Measurements from ENCODE around the gene BRAF. TPM values are rescaled to one million over a fixed set of nuclear protein-coding genes. Genes with fewer than 3 reads are reported as not detected.
"Not testable (repeated sequence)": the region's sequence is repeated elsewhere in the genome, so short reads cannot be mapped to it uniquely, and the experiment has no call there.

Gene BRAF
- total RNA-seq, 1 donor from 2014 or later, result 77.2 TPM

GRCh38 chr7:140877249-140877524 lies 47.5 kb downstream of the BRAF start:
- DNase-seq (ENCODE audit: low spot score), result no peak

DNA sequence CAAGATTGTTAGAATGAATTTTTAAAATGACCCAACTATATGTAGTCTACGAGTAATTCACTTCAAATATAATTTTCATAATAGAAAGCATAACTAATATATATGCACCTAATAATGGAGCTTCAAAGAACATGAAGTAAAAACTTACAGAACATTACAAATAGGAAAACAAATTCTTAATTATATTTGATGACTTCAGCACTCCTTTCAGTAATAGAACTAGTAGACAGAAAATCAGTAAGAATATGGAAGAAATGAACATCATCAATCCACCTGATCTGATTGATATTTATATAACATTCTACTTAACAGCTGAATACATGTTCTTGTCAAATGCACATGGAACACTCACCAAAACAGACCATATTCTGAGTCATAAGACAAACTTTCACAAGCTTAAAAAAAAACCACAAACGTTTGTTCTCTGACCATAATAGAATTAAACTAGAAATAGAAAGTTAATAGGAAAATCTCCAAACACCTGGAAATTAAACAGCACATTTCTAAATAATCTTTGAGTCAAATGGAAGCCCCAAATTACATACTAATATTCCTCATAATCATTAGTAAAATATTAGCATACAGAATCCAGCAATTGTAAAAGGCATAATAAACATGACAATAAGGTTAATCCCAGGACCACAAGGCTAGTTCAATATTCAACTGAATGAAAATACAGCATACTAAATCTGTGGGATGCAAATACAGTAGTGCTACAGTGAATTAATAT lies 48.0 kb downstream of the BRAF start:
- no peak for DNase-seq (ENCODE audit: low spot score)

GRCh38 chr7:140873434-140873833 lies 51.3 kb downstream of the BRAF start:
- no peak for DNase-seq (ENCODE audit: low spot score)

DNA sequence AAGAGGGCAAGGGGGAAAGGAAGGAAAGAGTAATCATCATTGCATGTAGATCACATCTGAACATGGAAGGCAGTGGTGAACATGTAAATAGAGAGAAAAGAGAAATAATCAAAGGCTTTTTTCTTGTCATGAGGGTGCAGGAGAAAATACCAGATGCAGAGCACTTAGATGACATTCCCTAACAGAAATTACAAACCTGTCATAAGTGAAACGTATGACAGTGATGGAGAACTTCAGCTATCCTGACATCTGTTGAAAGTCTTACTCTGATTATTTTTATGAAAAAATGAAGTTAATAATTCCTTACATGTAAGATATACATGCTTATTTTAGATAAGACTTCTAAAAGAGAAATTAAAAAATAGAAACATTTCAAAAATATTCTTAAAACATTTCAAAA lies 54.7 kb downstream of the BRAF start:
- no peak for DNase-seq (ENCODE audit: low spot score)

DNA sequence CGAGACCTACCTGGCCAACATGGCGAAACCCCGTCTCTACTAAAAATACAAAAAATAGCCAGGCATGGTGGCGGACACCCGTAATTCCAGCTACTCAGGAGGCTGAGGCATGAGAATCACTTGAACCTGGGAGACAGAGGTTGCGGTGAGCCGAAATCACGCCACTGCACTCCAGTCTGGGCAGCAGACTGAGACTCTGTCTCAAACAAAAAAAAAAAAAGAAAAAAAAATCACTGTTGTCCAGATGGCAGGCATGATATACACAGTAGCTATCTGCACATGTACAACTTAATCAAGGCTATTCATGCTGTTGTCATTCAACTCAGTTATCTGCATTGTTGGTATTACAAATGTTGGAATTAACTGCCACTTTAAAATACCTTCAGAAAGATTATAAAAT lies 55.3 kb downstream of the BRAF start:
- DNase-seq (ENCODE audit: low spot score), result no peak

DNA sequence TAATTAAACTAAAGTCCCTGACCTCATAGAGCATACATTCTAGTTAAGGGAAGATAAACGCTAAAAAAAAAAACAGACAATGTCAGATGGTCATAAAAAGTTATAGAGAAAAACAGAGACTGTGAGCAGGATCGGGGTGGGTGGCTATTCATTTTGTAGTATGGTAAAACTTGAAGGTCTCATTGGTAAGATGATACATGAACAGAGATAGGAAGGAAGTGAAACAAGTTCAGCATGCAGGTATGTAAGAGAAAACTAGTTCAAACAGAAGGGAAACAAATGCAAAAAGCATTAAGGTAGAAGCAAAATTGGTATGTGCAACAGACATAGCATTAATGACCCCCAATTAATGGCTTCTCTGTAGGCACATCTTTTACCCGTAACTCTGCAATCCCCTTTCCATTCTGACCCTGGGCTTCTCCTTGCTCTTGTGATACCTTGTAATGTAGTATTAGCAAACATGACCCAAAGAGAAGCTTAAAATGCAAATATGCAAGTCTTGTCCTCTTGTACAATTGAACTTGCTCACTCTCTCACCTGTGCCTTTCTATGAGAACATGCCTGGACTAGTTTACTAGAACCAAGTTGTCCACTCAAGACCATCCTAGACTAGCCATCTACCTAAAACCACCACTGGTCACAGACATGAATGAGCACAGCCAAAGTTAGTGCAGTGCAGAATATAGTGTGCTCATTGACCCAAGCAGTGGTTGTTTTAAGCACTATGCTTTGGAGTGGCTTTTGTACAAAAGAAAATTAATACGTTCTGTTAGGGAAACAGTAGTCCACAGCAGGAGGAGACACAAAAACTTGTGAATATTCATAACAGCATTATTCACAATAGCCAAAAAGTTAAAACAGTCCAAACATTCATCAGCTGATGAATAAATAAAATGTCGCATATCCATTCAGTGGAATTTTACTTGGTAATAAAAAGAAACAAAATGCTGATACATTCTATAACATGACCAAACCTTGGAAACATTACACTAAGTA lies 57.0 kb downstream of the BRAF start:
- no peak for DNase-seq (ENCODE audit: low spot score)

GRCh38 chr7:140866926-140867325 lies 57.8 kb downstream of the BRAF start:
- DNase-seq (ENCODE audit: low spot score), result no peak

DNA sequence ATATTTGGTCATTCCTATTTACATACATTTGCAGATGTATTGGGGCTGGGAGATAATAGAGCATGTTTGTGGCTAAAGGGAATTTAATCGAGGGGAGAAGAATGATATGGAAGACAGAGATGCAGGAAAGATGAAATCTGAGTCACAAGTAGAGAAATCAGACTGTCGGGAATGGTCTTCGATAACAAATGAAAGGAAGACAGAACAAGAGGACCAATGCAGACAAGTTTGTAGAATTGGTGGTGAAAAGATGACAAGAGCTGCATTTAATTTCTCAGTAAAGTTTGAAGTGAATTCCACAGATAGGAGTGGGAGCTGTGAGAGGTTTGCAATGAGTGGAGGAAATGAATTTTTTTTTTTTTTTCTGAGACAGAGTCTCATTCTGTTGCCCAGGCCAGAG lies 60.0 kb downstream of the BRAF start:
- no peak for DNase-seq (ENCODE audit: low spot score)

GRCh38 chr7:140863867-140864266 lies 60.9 kb downstream of the BRAF start:
- no peak for DNase-seq (ENCODE audit: low spot score)

- no peak for DNase-seq (ENCODE audit: low spot score)
Observed at GRCh38 chr7:140863184-140863583, 61.5 kb downstream of the BRAF start.

DNA sequence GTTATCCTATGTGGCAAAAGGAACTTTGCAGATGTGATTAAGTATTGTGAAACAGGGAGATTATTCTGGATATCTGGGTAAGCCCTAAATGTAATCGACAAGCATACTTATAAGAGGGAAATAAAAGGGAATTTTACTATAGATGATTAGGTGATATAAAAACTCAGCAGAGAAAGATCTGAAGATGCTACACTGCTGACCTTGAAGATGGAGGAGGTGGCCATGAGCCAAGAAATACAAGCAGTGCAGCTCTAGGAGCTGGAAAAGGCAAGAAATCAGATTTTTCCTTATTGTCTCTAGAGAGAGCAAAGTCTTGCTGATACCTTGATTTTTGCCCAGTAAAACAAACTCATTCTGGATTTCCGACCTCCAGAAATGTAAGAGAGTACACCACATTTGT lies 67.7 kb downstream of the BRAF start:
- DNase-seq (ENCODE audit: low spot score), result no peak

- DNase-seq (ENCODE audit: low spot score), result no peak
Observed at GRCh38 chr7:140841166-140841715, 83.5 kb downstream of the BRAF start.

DNA sequence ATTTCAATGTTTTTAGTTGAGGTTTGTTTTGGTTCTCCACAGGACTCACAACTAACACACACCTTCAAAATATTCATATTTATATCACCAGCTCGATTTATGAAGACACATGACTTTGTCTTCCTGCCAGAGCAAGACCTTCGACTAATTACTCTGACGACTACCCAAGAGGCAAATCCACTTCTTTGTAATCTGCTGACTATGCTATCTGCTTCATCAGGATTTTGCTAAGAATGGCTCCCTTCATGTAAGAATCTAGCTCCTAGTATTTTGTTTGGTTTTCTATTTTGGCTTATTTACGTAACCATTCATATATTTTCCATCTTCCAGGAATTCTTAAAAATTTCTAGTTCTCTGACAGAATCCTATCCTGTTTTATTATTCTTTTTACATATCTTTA lies 93.0 kb downstream of the BRAF start:
- DNase-seq (ENCODE audit: low spot score), result no peak

DNA sequence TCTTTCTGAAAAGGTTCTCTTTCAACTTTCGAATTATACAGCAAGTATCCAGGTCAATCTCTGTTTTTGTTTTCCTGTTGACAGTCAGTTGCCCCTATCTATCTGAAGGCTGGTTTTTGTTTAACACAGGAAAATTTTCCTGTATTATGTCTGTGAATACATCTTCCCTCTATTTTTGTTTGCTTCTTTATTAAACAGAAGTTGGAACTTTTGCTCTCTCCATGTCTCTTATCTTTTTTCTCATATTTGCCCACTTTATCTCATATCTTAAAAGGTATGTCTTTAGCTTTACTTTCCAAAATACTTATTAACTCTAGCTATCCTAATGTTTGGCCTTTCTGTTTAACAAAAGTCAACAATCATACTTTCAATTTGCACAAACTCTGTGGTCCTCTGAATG lies 95.0 kb downstream of the BRAF start:
- no peak for DNase-seq (ENCODE audit: low spot score)

DNA sequence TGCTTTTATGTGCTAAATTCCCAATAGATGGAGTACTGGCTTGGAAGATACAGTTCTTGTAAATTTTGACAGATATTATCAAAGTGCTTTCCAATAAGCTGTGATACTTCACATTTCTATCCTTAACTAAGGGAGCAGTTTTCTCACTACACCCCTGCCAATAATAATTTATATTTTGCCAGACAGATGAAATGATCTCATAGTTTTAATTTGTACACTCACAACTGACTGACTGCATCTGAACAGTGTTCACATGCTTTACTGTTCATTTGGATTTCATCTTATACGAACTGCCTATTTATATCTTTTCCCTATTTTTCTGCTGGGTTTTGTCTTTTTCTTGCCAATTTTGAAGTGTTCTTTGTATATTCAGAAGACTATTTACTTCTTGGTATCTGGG lies 96.0 kb downstream of the BRAF start:
- DNase-seq (ENCODE audit: low spot score), result no peak

DNA sequence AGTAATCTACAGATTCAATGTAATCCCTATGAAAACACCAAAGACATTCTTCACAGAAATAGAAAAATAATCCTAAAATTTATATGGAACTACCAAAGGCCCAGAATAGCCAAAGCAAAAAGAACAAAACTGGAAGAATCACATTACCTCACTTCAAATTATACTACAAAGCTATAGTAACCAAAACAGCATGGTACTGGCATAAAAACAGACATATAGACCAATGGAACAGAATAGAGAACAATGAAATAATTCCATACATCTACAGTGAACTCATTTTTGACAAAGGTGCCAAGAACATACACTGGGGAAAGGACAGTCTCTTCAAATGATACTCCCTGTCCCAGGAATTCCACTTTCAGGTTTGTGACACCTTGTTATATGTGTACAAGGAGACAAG lies 107.3 kb downstream of the BRAF start:
- not testable (repeated sequence) for DNase-seq (ENCODE audit: low spot score)

- DNase-seq (ENCODE audit: low spot score), result peak; percentile 71
Observed at GRCh38 chr7:140810830-140811556, 113.7 kb downstream of the BRAF start.

DNA sequence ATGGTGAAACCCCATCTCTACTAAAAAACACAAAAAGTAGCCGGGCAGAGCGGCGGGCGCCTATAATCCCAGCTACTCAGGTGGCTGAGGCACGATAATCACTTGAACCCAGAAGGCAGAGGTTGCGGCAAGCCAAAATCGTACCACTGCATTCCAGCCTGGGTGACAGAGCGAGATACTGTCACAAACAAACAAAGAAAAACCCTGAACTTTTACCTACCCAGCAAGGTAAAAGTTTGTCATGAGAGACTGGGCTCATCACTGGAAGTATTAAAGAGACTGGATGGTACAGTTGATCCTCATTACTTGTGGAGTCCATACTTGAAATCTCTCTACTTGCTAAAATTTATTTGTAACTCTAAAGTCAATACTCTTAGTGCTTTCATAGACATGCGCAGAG lies 114.3 kb downstream of the BRAF start:
- DNase-seq (ENCODE audit: low spot score), result no peak

- DNase-seq (ENCODE audit: low spot score), result no peak
Observed at GRCh38 chr7:140778975-140779374, 145.8 kb downstream of the BRAF start.

DNA sequence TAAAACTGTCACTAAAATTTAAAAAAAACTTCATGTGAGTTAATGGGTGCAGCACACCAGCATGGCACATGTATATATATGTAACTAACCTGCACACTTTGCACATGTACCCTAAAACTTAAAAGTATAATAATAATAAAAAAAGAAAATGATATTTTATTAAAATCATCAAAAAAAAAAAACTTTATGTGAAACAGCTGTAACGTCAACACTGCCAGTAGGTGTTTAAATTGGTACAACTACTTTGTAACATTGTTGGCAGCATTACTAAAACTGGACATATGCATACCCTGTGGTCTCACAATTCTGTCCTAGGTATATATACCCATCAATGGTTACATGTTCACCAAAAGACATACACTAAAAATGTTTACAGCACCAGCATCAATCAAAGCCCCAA lies 146.2 kb downstream of the BRAF start:
- no peak for DNase-seq (ENCODE audit: low spot score)

DNA sequence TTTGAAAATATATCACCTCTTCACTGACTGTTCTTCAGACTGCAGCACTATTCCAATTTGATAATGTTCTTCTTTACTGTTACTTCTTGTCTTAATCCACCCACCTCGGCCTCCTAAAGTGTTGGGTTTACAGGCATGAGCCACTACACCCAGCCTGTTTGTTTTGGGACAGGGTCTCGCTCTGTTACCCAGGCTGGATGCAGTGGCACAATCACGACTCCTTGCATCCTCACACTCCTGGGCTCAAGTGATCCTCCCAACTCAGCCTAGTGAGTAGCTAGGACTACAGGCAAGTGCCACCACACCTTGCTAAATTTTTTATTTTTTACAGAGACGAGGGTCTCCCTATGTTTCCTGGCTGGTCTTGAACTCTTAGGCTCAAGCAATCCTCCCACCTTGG lies 150.4 kb downstream of the BRAF start:
- no peak for DNase-seq (ENCODE audit: low spot score)

- no peak for DNase-seq (ENCODE audit: low spot score)
Observed at GRCh38 chr7:140773104-140773503, 151.6 kb downstream of the BRAF start.

Measured in ureter (tissue), 1 donor.